Measurements from ENCODE around the gene PPARG.

The PPARG gene

DNA sequence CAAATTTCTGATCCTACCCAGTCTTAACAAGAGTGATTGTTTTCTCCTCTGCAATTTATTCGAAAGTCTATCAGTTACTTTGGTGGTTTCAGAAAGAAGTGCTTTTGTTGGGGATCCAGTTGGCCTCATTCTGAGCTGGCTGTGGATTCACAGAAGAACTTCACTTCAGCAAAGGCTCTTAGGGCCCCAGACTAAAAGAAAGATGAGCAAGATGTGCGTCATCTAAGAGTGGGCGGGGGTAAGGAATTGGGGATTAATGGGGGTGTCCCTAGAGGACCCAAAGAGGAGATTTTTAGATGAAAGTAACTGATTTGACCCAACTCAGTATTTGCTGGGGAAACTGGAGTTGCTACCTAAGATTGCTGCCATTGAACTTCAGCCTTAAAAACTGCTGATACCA lies 131.5 kb downstream of the PPARG start:
- DNase-seq: peak; percentile 43

DNA sequence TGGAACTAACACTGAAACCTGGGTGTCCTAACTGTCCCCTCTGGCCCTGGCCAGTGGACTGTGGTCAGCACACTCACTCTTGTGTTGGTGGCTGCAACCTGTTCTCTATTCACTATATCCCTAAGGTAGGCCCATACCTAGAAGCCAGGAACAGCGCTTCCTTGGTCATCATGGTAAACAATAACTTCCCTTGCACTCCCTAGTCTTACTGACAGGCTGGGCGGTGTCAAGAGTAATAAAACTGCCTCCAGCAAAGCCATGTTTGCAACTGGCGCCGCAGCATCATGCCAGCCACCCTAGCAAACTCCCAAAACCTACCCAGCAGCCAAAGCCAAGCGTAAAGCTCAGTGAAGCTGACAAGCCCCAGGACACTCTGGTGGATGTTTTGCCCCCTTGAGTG lies 132.3 kb downstream of the PPARG start:
- no peak for DNase-seq

DNA sequence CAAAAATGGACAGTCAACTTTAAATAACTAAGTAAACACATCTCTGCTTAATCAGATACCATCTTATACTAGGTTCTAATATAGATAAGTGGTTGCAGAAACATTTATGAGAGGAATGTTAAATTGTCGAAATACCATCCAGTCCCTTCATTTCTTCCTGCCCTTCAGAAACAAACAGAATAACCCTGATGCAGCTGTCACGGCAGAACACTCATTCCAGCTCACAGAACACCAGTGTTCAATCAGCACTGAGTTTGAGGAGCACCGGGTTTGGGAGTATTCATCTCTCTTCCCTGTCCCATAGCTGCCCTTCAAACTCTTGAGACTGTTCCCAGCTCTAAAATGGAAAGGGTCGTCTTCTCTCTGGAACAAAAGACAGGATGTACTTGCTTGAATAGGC lies 134.3 kb downstream of the PPARG start:
- DNase-seq: no peak

DNA sequence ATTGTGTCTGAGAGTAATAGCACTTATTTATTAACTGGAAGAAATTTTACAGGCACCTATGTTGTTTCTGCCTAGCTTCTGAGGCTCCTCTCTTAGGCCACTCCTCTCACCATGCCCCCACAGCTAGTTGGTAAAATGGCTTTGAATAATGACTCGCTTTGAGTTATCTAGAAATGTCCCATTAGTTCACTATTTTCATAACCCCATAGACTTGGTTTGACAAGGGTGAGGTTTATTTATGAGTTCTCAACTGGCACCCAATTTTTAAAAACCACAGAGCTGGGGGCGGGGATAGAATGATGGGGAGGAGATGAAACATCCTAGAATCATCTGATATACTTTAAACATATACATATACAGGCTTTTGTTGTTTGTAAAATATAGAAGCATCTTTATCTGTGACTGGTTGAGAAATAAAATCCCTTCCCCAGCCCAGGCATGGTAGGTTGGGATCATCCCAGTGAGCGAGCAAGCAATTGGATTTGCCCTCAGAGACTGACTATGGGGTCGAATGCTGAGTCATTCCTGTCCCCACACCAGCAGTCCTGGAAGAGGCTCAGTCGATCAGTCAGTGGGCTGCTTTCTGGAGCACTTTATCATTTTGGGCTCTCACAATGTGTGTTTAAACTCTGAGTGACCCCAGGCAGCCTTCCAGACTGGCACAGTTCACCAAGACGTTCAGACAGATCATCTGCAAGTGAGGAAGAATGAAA lies 135.2 kb downstream of the PPARG start:
- DNase-seq: peak; percentile 22

DNA sequence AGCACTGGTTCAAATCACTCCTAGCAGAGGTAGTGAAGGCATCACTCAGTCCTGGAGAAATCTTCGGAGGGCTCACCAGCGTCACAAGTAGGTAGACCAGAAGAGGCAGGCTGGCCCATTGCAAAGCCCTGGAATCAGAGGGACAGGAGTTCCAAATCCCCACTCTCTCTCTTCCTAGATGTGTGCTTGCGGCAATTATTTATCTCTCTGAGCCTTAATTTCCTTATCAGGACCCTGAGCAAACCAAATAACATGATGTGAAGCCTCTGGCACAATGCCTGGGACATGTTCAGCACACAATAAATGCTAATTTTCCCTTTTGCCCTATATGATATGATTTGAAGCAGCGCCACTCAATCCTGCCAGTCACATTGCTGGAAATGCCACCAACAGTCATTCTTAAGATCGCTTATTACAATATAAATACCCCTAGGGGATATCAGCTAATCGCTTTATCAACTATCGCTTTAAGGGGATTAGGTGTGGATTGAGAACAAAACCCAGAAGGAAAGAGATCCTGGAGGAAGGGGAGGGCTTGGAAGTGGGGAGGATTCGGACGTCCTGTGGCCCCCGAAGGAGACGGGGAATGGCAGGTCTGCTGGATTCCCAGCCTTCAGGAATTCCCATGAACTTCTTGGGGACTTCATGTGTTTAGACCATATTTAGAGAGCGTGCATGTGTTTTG lies 135.9 kb downstream of the PPARG start:
- DNase-seq: no peak

DNA sequence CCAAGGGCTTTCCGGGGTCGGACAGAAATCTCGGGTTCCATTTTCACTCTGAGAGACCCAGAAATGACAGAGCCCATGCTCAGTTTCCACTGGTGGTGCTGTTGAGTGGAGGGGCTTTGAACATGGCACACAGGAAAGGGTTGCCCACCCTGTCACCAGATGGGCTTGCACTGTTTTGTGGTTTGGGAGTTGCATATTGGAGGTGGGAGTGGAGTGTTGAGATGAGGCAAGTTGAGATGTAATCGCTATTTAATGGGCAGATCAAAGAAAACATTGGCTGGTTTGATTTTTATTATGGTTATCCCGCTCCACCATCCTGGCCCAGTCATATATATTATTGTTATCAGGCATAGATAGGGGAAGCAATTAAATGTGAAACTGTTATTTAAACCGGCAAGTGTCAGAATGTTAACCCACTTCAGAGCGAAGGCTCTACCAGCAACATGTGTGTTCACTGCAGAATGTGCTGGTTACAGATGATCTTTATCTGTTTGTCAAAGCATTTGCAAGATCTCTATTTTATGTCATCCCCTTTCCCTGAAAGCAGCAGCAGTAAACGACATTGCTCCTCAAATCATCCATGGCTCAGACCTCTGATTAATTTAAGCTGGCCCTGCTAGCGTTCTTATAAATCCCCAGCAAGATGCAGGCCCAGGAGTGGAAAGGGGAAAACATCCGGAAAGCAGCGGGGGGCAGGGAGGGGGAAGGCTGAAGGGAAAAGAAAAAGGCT lies 137.1 kb downstream of the PPARG start:
- DNase-seq: no peak

DNA sequence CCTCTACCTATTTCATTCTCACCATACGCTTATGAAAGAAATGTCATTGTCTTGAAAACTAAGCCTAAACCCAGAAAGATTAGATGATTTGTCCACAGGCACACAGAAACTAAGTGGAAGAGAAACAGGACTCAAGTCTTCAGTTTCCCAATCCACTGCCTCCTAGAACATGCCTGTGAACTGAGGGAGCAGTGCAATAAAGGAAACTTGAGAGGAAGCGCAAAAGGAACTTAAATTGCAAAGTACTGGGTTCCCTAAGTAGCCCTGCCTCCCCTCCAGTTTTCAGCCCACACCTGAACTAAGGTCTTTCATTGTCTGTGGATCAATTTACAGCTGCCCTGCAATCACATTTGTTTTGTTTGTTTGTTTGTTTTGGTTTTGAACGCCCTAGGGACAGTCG lies 138.7 kb downstream of the PPARG start:
- no peak for DNase-seq

DNA sequence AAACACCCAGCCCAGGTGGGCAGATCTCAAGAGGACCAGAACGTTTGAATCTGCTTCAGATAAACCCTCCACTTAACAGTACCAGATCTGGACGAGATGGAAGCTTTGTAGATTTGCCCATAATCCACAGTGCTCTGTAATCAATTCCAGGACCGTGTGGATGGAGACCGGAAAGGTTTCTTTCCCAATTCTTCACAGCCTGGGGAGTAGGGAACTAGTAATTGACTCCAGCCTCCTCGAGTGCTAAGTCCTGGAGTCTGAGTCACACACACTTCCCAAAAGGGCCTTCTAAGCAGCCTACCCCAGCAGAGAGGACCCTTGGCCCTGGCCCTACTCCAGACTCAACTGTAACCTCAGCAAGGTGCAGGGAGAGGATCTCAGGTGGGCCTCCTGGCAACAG lies 139.3 kb downstream of the PPARG start:
- DNase-seq: no peak

DNA sequence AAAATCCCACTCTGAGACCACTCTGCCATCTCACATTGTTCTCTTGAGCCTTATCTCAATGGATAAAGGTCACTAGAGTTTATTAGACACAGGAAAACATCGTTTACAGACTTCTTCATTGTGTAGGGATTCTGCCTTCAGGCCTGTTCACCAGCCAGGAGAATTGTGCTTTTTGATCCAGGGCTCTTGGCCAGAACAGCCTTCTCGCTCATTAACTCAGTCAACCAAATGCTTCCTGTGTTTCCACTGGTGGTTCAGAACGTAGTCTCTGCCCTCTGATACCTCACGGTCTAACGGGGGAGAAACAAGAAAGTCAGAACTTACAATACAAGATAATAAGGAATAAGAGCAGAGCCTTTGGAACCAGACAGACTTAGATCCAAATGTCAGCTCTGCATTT lies 141.2 kb downstream of the PPARG start:
- DNase-seq: no peak

DNA sequence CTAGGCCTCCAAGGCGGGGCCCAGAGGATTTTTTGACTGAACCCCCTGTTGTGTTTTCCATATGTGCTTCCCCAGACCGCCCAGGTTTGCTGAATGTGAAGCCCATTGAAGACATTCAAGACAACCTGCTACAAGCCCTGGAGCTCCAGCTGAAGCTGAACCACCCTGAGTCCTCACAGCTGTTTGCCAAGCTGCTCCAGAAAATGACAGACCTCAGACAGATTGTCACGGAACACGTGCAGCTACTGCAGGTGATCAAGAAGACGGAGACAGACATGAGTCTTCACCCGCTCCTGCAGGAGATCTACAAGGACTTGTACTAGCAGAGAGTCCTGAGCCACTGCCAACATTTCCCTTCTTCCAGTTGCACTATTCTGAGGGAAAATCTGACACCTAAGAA lies 145.0 kb downstream of the PPARG start:
- no peak for DNase-seq

DNA sequence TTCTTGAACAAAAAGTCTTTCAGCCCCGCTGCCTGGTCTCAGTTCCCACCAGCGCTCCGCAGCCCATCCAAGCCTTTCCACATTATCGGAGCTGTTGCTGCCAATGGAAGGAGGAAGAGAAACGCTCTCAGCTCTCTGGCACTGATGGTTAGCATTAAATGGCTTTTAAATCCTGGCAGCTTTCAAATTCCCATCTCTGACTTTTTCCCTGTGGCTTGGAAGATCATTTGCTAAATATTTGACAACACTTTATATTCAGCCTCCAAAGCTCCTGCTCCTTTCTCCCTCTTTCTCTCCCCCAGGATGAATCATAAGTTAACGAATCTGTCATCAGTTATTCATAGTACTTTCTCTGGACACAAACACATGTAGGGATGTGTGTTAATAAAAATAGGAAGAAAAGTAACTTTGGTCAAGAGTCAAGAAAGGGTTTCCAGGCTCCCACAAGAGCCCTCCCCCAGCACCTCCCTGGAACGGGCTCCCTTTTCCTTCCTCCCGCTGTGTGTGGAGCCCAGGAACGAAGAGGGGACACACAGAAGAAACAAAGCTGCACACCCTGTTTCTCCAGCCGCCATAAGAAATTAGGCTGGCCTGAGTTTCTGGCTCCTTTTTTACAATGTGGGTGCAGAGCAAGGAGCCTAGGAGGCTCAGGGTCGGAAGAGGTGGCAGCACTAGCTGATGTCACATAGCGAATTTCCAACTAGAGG lies 147.8 kb downstream of the PPARG start:
- peak; percentile 77 for DNase-seq

DNA sequence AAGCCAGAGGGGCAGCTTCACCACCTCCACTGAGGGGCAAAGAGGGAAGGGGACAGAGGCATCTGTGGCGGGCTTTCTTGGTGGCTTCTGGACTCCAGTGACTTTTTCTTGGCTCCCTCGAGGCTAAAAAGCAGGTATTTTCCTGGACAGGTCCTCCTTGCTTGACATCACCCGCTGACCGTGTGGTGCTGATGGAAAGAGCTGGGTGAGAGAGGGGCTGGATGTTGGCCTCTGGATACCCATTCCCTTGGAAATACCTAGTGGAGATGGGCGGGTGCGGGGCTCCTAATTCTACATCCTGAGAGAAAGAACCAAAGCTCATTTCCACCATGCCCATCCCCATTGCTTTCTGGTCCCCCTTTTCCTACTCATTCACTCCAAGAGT lies 148.3 kb downstream of the PPARG start:
- no peak for DNase-seq

DNA sequence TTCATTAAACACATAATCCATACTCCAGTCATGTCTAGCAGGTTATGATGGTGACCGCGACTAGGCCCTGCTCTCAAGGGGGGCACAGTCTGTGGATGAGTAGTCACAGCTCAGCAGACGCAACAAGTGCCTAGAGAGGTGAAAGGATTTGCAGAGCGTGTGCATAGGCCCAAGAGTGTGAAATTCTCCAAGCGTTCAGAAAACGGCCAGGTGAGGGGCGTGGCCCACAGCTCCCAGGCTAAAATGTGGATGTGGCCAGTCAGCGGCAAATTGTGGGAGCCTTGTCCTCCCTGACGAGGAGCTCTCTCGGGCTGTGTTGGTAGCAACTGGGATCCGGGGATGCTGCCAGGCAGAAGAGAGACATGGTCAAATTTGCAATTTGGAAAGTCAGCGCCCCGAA lies 149.0 kb downstream of the PPARG start:
- no peak for DNase-seq

DNA sequence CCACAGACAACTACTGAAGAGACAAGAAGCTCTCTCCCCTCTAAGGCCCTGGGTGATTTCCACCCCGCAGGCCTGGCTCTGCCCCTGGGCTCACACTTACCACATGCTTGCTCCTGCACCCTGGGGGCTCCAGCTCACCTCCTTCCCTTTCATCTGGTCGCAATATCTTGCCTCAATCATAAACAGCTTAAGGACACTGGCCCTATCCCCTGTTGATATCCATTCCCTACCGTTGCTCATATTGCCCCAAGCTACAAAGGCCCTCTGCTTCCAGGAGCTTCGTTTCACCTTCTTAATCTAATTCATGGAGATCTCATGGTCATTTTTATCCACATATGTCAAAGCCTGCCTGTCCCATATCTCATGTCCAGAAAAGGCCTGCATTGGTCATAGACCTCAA lies 149.4 kb downstream of the PPARG start:
- no peak for DNase-seq

DNA sequence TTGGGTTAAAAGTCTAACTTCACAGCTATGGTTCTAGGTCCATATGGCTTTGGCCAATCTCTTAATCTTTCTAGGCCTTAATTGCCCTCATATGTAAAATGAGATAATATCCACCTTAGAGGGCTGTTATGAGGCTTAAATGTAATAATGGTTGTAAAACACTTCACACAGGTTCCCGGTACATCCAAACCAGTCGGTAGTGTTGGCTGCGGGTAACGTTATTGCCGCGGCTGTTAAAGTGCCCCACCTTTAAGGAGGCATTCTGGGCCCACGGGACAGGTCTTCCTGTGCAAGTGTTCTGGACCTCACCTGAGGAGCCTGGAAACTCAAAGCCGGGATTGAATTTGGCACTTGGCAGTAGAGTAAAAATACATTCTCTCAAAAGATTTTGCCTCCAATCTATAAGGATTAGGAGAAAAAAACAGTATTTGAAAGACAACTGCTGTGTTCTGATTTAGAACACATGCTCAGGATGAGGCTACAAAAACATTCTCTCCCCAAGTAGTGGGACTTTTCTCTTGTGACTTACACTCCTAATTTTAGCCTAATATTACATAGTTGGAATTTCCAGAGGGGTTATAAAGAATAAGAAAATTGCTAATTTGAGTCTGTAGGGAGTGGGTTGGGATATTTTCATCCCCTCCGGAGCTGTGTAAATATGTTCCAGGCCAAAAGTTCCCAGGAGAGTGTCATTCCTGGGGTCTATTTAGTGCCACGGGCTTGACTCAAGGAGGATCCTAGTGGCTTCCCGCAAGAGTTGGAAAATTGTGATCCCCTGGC lies 150.5 kb downstream of the PPARG start:
- DNase-seq: no peak

DNA sequence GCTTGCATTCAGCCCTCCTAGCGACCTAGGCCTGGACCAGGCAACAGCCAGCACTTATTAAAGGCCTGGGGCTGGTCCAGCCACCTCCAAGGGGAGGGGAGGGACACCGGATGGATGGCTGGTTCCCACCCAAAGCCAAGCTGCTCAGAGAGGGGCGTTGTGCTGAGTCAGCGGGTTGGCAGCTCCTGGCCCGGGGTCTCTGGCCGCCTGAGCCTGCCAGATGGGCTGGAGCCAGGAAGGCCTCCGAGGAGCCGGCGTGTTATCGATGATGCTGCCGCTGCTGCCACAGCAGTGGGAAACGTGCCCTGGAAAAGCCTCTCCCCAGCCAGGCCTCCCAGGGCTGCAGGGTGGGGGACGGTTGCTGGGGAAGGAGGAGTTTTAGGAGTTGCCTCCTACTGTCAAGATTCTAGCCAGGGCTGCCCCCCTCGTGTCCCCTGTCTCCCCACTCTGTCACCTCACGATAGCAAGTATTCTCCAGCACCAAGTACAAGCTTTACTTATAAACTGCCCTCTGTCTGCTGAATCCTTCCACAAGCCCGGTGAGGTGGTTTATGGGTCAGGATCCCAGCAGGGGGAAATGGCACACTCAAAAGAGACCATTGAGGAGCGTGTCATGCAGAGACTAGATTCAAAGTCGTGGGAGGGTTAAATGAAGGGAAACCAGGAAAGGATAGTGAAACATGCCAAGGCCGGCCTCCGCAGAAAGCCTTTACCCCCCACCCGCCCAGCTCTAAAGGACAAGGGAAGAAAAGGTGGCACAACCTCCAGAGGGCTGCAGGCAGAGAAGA lies 152.3 kb downstream of the PPARG start:
- DNase-seq: no peak

DNA sequence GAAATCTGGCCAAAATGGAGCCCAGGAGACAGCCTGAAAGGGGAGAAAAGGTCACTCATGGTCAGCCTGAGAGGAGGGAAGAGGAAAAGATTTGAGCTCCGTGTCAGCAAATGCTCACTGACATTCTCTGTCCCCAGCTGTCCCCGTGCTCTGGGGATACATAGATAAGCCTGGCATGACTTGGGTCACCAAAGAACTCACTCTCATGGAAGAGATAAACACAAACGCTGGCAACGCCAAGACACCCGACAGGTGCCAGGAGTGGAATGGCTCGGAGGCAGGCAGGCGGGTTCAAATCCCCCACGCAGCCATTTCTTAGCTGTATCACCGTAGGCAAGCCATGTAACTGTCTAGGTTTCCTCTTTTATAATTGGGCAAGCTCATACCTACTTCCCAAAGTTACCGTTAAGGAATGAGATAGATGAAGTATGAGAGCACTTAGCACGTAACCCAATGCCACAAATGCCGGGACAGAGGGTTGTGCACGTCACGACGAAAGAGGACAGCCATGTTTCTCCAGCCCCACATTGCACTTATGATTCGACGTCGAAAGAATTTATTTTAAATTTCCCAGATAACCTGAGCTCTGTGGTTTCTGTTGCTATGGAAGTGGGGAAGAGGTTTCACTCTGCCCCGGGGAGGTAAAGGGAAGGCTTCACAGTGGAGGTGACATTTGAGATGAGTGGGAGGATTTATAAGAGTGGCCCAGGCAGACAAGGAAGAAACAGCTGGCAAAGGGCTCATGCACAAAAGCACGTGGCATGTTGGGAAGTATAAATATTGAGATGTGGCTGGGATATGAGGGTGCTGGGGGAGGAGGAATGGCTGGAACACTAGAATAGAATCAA lies 154.0 kb downstream of the PPARG start:
- no peak for DNase-seq

DNA sequence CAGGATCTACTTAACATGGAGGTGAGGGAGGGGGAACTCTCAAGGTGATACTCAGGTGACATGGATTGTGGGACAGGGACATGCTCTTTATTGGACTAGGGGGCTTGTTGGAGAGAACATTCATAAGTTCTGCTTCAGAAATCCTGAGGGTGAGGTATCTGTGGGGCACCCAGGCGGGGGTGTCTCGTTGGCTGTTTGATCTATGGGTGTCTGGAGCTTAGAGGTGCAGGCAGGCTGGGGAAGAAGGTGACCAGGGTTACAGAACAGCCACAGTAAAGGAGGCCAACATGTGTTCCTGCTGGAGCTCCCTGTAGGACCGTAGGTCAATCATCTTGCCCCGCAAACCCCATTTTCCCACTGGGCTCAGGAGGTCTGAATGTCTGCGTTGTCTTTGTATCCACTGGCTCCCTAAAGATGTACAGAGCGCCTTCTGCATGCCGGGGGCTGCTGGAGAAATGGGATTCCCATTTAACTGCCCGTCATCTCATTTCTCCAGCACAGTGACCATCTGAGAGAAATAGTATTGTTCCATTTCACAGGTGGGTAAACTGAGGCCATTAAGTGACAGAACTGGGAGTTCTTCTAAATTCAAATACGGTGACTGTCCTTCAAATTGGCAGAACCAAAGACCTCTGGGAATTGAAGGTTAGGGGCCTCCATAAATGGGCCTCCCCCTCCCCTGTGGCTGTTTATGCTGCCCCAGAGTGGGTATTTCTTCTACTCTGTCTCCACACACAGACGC lies 155.1 kb downstream of the PPARG start:
- DNase-seq: no peak

DNA sequence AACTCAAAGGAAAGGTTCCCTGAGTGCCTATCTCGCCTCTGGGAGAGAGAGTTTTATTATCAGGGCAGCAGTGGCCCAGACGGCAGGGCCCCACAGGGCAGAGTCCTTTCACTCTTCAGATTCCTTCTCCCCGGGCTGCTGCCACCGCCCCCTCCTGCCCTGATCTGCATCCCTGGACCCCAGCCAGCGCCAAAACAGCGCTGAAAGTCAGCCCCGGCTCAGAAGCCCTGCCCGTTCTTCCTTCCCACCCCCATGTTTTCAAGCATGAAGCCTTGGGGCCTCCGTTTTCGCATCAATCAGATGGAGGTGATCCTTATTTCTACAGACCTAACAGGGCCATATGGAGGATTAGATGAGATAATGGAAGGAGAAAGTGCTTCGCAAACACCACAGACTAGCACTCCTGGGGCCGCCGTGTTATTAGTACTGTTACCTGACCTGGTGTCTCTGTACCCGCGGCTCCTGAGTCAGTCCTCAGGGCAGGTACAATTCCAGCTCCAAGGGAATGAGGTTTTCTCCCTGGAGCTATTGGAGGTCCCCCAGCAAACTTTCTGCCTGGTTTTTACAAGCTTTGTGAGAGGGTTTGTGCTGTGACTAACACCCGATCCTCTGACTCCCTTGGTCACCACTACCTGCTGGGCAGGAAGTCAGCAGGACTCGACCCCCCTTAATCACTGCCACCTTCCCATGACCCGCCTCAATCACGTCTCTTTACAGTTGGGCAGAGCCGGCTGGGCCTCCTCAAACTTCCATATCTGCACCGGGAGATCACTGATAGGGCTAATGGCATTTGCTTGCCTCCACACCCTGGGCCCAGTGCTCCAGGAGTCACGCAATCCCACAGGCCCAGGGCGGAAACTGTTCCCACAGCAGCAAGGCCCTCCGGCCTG lies 156.0 kb downstream of the PPARG start:
- no peak for DNase-seq
